AG08395 (cell line): ENCODE data around the gene SPTLC2.

Source experiments
- DNase-seq: peaks from one replicate; pipeline ENCODE4 v3.0.0; 2012; ENCODE audit warnings: mixed read lengths, low spot score

Gene SPTLC2

DNA sequence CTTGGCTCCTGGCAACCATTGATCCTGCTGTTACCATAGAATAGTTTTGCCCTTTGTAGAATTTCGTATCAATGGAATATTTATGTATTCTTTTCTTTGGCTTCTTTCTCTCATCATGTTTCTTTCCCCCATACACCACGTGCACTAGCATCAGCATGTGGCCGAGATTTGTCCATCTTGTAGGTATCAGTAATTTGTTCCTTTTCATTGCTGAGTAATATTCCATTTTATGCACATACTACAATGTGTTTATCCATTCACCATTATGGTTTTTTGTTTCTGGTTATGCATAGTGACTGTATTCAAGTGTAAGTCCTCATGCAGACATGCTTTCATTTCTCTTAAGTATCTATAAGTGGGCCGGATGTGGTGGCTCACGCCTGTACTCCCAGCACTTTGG is 113.3 kb downstream of the SPTLC2 start:
- no peak for DNase-seq

DNA sequence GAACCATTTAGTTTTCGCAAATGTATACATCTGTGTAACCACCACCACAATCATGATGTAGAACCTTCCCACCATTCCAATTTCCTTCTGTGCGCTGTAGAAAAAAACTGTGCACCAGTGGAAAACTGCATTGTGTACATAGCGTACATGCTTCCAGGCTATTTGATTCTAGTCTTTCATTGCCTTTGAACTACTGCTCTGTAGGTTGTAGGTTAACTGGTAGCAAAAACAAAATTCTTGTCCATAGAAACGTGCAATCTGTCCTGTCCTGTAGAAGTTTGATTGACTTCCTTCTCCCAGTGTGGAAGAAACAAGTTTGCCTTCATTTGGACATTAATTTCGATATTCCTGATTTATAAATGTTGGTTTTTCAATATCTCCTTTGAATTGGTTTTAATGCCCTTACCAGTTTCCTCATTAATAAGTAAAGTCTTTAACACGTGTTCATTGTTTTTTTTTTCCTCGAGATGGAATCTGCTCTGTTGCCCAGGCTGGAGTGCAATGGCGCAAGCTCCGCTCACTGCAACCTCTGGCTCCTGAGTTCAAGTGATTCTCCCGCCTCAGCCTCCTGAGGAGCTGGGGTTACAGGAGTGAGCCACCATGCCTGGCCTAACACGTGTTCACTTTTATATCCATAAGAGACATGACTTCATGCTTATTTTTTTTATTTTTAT is 114.2 kb downstream of the SPTLC2 start:
- DNase-seq: no peak

DNA sequence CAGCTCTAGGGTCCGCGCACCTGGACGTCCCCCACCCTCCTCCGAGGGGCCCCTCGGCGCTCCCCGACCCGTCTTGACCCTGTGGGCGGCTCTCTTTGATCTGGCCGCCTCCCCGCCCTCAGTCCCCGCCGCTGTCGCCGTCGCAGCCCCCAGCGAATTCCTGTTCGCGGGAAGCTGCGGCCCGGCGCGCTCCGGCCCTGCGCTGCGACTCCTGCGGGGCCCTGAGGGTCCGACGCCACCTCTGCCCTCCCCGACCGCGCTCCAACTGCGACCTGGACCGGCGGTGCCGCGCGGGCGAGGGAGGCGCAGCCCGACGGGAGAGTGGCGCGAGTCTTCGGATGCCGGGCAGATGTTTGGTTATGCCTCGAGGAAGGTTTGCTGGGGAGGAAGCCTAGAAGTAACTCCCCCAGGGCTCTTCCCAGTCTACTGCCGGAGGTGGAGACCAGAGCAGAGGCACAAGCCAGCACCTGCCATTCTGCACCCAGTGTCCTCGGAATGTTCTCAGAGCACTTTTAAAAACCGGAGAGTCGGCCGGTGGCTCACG is 117.4 kb downstream of the SPTLC2 start:
- DNase-seq: peak; percentile 15

DNA sequence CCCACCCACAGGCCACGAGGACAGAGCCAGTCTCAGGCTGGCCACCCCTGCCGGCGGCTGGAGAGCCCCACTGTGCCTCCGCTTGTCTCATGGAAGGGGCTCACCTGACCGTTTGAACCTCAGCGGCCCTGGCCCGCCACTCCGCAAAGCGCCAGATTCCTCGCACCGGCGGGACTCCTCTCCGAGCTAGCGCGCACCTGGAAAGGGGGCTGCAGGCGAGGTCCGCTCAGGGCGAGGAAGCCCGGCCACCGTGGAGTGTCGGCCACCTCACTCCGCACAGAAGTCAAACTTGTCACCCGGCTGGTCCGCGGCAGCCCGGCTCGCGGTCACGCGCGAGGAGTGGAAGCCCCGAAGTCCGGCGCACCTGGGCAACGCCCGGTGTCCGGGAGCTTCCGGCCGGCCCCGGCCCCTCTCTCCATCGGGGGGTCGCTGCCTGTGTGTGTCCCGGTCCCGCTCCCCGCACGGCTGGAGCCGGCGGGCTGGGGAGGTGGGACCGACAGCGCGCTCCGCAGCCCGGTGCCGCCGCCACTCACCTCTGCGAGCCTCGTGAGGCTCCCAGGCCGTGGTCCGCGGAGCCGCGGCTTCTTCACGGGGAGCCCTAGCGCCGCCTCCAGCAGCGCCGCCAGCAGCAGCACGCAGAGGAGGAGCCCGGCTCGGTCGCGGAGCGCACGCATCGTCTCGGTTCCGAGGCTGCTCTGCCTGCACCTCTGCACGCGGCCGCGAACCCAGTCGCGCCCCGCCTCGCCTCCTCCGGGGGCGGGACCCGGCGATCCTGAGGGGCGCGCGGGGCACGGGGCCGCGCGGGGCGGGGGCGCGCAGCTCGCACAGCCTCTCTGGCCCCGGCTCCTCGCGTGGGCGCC is 118.1 kb downstream of the SPTLC2 start, which contains the start of gene ISM2:
Gene ISM2 (minus strand): TSS at position 697 of the 860 bp plus-strand sequence. CDS start 23 bp downstream, at position 674.
- DNase-seq: peak; percentile 65

DNA sequence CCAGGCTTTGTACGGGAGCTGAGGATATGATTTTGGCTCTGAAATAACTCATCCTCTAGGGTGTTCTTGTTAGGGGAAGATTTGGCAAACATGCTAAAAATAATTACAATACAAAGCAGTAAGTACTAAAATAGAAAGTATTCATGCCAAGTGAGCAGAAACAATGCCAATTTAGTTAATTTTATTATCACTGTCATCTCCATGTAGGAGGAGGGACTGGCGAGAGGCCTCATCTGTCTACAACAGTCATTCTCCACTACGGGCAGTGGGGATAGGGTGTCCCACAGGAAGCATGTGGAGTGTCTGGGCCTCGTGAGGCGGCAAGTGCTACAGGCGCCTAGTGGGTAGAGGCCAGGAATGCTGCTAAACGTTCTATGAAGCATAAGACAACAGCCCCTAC is 121.1 kb downstream of the SPTLC2 start:
- DNase-seq: no peak

DNA sequence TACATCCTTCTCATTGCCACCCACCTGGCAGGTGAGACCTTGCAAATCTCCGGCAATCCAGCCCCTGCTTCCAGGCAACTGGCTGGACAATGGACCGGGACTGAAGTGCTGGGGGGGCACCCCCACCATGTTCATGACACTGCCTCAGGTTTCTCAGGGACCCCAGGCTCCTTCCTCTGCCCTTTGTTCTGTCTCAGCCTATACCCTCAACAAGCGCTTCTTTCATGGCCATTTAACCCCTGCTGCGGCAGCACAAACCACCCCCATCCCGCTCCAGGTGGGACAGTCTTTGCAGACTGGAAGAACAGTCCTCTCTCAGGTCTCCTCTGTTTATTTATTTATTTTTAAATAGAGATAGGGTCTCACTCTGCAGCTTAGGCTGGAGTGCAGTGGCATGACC is 125.4 kb downstream of the SPTLC2 start:
- no peak for DNase-seq

DNA sequence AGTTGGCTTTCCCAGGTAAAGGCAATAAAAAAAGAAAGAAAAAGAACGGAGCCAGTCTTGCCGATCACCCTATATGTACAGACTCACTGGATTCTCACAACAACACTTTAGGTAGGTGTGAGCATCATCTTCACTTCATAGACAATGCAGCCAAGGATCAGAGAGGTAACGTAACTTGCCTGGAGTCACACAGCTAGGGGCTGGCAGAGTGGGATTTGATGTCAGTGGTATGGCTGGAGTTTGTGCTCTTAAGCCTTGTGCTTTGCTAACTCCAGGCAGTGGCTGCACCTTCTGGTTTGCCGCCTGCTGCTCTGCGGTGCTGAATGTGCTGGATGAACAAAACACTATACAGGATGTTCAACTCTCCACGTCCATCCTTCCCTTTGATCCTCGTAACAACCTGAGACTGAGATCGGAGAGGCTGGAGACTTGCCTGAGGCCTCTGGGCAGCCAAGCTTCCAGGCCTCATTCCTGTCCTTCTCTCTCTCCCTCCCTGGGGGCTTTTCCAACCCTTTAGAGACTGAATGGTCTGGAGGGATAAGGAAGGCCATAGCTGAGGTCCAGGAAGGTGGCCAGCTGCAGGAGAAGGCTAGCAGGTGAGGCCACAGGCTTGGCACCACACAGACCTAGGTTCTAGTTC is 126.0 kb downstream of the SPTLC2 start:
- no peak for DNase-seq

DNA sequence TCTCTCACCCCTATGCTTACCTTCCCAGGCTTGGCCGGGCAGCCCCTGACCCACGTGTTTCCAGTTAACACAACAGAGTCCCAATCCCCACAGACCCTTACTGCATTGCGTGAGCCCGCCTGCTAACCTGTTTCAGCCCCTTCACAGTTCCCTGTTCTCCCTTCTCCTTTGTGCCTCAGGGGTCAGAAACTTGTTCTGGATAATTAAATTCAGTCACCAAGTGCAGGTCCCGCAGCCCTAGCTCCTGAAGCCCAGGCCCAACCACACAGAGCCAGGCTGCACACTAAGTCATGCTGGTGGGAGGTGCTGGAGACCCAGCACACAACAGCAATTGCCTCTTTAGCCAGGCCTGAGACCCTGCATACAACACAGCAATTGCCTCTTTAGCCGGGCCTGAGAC is 127.4 kb downstream of the SPTLC2 start:
- DNase-seq: no peak

DNA sequence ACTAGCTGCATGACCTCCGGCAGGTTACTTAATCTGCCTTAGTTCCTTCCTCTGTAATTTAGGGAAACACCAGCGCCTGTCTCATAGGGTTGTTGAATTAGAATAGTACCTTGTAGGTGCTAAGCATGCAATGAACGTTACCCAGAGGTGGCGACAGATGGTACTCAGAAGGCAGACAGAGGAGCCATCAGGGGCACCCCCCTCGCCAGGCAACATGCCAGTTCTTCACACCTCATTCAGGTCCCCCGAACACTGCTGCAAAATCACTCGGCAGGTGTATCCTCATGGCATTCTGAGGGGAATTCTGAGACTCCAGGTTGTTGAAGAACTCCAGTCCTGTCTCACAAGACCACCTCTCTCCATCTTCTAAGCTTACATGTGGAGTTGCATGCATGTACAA is 127.9 kb downstream of the SPTLC2 start:
- no peak for DNase-seq

DNA sequence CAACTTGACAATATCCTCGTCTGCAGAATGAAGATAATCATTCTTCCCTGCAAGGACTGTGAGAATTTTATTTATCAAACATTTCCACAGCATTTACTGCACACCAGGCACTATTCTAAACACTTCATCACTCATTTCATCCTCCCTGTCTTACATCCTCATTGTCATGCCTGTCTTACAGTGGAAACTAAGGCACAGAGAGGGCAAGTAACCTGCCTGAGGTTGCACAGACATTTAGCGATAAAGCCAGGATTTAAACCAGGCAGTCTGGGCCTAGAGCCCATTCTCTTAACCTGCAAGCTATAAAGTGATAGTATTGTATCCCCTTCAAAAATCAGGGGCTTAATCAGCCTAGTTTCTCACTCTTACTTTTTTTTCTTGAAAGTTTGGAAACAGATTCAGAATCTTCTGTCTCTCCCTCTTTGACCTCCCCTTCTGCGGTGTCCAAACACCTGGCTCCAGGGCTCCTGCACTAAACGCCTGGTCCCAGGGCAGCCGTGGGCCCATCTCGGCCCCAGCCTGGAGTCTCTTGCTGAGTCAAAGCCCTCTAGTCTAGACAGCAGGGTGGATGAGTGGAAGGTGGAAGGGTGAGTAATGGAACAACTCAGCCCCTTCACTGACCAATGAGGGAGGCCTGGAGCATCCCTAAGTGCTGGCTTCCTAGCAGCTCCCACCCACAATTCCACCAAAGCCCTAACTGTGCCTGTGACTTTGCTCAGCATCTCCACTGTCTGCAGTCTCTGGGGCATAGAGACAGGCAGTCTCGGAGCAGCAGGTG is 130.3 kb downstream of the SPTLC2 start:
- peak; percentile 84 for DNase-seq

DNA sequence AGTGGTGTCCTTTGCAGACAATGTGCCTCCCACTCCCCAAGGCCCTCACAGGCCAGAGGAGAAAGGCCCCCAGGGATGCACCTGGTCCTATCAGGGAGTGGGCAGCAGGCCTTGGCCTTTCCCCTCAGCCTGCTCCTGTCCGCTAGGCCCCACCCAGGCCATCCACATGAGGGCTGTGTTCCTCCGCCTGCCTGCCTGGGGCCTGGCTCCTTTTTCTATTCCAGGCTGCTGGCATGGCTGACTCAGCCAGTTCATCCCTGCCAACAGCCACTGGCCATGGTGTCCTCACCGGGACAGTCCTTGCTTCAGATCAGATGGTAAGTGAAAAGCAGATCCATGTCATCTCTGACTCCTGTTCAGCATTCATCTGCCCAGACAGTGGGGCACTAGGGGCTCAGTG is 131.2 kb downstream of the SPTLC2 start:
- DNase-seq: peak; percentile 60

DNA sequence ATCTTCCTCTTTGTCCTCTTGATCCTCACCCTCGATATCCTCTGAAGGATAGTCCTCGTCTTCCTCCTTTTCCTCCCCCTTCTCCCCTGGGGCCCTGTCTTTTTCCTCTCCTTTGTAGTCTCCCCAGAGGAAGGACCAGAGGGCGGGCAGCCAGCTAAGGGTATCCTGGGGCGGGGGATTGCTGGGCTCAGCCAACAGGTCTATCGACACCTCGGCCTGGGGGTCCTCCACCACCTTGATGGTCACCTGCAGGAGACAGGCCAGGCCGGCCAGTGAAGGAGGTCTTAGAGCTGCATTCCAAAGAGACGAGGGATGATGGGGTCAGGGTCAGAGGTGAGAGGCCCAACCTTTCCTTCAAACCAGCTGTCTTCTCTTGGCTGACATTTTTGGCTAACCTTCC is 134.0 kb downstream of the SPTLC2 start:
- no peak for DNase-seq

DNA sequence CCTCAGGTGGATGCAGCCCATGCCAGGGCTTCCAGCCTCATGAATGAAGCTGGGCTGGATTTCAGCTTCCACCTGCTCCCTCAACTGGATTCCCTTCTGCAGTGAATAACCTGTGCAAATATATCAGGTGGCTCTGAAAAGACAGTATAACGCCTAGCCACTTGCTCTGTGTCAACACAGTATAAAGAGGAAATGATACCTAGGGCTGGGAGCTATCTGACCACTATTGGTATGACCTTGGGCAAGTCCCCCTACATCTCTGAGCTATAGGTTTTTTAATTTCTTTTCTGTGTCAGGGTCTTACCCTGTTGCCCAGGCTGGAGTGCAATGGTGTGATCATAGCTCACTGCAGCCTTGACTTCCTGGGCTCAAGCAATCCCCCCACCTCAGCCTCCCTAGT is 137.6 kb downstream of the SPTLC2 start:
- DNase-seq: no peak

DNA sequence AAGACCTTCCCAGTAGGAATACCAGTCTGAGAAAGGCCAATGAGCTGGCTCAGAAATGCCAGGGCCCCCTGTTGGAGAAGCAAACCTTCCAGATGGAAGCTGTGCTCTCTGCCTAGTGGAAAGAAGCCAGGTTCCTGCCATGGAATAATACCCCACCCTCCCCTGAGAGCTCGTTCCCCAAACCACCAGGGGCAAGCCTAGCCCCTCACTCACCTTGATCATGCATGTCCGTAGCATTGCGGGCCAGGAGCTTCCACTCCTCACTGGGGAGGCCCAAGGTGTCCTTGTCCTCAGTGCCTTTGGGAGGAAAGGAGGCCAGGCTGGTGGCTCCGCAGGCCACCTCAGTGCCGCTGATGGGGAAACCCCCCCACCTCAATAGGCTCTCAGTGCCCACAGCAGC is 138.4 kb downstream of the SPTLC2 start:
- no peak for DNase-seq

DNA sequence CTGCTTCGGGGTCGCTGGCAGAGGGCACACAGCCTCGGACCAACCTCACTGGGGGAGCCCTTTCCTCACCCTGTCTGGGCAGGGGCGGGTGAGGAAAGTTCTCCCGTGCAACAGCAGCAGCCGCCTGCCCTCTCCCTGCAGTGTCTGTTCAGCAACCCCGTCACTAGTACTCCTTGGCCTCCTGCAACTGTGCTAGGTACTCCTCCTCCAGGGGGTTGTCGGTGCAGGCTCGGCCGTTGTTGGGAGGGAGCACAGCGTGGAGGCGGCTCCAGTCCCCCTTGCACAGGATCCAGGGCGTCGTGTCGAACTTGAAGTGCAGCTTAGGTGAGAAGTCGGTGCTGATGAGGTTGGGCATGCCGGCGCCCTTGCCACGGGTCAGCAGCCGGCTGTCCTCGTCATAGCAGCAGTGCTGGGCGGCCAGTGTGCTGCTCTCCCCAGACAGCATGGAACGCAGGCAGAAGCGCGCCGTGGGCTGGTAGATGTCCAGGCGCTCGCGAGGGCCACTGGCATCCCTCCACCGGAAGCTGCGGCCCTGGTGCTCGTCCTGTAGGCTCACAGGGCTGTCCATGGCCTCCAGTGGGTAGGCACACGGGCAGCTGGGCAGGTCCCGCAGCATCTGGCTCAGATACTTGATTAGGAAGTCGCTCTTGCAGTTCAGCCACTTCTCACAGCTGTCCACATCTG is 140.9 kb downstream of the SPTLC2 start:
- no peak for DNase-seq

DNA sequence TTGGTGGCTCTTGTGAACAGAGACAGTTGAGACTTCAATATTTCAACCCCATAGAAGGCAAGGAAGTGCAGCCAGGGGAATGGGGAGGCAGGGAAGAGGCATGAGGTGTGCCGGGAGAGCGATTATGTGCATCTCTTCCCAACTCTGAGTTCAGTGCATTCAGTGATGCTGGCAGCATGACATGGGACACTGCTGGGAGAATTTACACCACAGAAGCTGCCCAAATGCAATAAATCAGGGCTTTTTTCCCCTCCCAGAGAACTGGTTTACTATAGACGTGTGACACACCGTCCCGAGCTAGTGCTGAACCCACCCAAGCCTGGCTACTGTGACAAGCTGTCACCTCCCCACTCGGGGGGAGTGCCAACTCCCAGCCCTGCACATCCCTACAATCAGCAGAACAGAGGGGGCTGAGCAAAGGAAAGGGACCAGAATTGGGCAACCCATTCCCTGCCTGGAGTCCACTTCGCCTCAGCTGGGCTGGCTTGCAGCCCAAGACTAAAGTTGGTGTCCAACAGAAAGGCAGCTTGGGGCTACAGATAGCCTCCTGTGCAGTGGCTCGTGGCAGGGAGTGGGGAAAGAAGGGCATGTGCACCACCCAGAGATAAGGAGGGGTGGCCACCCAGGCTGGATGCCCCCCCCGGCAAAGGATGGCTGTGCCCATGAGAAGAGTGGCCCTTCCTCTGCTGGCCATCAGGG is 141.8 kb downstream of the SPTLC2 start:
- DNase-seq: no peak

DNA sequence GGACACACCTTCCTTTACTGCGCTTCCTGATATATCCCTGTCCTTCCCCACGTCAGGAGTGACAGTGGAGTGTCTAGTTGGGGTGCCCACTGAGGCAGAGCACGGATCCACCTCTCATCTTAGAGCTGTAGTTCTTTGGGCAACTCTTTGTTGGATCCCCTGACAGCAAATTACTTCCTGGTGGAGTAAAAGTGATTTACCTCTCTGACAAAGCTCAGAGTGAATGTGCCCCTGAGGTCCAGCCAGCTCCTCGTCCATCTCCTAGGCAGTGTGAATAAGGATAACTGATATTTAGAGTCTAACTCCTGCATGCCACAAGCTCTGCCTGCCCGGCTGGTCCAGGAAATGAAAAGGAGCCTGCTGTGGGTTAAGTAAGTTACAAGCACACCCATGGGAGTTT is 142.5 kb downstream of the SPTLC2 start:
- no peak for DNase-seq

DNA sequence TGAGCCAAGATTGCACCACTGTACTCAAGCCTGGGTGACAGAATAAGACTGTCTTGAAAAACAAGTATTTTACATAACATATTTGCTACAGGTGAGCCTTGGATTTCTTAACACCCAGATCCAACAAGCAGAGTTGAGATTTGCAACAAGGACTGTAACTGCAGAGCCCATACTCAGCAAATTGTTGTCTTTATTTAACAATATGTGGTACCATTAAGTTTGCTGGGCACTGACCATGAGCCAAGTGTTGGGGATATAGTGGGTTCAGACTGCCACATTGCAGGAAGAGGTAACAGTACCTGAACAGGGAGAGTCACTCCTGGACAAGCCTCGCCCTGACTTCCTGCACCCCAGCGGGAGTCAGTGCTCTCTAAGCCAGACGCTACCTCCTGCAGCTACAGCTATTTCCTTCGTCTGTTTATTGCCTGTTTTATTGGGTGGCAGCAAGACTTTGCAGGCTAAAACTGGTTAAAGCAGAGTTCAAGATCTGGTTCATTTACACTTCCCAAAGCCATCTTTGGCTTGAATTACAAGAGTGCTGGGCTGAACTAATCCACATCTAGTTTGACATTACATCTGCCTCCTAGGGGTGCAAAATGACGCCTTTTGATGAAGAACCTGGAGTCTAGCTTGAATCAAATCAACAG is 146.1 kb downstream of the SPTLC2 start:
- DNase-seq: no peak

DNA sequence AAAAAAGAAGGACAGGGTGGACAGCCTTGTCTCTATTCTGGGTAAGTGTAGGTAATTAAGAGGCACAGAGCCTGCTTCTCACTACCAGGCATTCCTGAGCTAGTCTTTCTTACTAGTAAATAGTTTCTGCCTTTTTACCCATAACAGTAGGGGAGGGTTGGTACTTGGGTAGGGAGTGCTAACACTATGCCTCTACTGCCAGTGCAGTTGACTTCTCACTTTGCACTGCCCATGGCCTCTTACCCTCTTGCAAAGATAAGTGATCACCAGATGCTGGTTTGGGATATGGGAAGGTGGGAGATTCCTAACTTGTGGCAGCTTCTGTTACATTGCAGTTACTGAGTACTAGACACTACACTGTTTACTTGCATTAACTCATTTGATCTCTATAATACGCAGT is 146.9 kb downstream of the SPTLC2 start:
- DNase-seq: no peak

DNA sequence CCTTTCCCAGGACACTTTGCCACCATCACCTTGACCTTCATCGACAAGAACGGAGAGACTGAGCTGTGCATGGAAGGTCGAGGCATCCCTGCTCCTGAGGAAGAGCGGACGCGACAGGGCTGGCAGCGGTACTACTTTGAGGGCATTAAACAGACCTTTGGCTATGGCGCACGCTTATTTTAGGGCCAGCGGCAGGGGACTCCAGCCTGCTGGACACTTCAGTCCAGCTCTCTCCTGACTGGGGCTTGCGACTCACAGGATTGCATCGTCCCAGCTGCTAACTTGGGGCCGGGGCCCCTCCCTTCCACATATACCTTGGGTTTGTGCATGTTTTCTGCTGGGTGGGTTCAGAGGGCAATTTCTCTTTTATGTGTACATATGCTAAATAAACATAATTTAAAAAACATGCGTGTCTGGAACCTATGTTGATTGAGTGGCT is 147.4 kb downstream of the SPTLC2 start:
- no peak for DNase-seq
